ENCODE measurements around the gene ZSWIM9.

DNA sequence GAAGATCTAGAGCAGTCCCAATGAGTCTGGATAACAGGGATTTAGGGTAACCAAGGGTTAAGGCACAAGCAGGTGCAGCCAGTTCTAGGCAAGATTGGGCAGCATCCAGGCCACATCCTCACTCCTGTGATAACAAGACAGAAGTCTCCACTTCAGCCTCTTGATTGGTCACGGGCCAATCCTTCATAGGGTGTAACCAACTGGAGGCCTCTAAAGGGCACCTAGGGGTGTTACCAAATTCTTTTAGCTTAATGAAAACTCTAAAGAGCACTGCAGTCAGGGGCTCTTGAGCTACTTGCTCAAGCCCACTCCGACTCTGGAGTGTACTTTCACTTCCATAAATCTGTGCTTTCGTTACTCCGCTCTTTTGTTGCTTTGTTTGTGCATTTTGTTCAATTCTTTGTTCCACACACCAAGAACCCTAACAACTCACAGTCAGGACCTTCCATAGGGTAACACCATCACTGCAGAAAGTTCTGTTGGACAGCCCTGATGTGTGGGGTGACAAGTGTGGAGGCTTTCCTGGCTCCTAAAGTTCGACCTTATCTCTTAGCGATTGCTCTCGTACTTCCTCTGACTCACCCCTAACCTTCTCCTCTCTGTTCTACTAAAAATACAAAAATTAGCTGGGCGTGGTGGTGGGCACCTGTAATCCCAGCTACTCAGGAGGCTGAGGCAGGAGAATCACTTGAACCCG lies 36.1 kb downstream of the ZSWIM9 start:
- no peak for TF ChIP-seq POLR2AphosphoS5 (IDR thresholded peaks at IDR 0.05)
- TF ChIP-seq, protein P1, sequence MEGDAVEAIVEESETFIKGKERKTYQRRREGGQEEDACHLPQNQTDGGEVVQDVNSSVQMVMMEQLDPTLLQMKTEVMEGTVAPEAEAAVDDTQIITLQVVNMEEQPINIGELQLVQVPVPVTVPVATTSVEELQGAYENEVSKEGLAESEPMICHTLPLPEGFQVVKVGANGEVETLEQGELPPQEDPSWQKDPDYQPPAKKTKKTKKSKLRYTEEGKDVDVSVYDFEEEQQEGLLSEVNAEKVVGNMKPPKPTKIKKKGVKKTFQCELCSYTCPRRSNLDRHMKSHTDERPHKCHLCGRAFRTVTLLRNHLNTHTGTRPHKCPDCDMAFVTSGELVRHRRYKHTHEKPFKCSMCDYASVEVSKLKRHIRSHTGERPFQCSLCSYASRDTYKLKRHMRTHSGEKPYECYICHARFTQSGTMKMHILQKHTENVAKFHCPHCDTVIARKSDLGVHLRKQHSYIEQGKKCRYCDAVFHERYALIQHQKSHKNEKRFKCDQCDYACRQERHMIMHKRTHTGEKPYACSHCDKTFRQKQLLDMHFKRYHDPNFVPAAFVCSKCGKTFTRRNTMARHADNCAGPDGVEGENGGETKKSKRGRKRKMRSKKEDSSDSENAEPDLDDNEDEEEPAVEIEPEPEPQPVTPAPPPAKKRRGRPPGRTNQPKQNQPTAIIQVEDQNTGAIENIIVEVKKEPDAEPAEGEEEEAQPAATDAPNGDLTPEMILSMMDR (IDR thresholded peaks at IDR 0.05; ENCODE audit: poor library complexity, severe bottlenecking) = no peak
- no peak for TF ChIP-seq TAF1 (IDR thresholded peaks at IDR 0.05; ENCODE audit: low read depth)
- no peak for TF ChIP-seq EP300 (conservative IDR thresholded peaks at IDR 0.05; ENCODE audit: poor library complexity, severe bottlenecking)
- no peak for TF ChIP-seq EZH2 (IDR thresholded peaks at IDR 0.05; ENCODE audit: borderline replicate concordance, insufficient read depth, low read length, poor library complexity, severe bottlenecking)
